ENCODE measurements around the gene TRIM17. TPM values are rescaled to one million over a fixed set of nuclear protein-coding genes. Genes with fewer than 3 reads are reported as not detected.

The TRIM17 gene
- total and polyA plus RNA-seq, 9 of the 15 experiments (the other 6 are each of a cell fraction or from before 2014, with no cell fraction given) = not detected

- no peak for TF ChIP-seq RREB1 (CRISPR knock-in tag; IDR thresholded peaks at IDR 0.05)
These were observed 47.1 kb upstream of the TRIM17 start (continued) for GRCh38 chr1:228463559-228464455.

All from K562 (cell line).